HepG2 (cell line): ENCODE data around the gene GLYR1. TPM values are rescaled to one million over a fixed set of nuclear protein-coding genes. Genes with fewer than 3 reads are reported as not detected.

Experiments used
- HNF1B ChIP-seq: sonication (generic); formaldehyde crosslinking; IDR thresholded peaks from 2 replicates; pipeline ENCODE4 v1.5.1; 2020; ENCODE audit warnings: mild to moderate bottlenecking, moderate library complexity, missing genetic modification reagents
- IRF9 ChIP-seq: sonication (generic); formaldehyde crosslinking; IDR thresholded peaks from 2 replicates; pipeline ENCODE4 v1.8.0; 2022; ENCODE audit warnings: missing genetic modification reagents, mild to moderate bottlenecking, borderline replicate concordance
- MLXIP ChIP-seq: sonication (generic); formaldehyde crosslinking; IDR thresholded peaks from 2 replicates; pipeline ENCODE4 v1.9.0; 2021; ENCODE audit warnings: missing genetic modification reagents, borderline replicate concordance
- NFYB ChIP-seq: sonication (generic); formaldehyde crosslinking; IDR thresholded peaks from 2 replicates; pipeline ENCODE4 v1.4.0; 2020; ENCODE audit warnings: missing genetic modification reagents
- THAP11 ChIP-seq: IDR thresholded peaks from 2 replicates; pipeline ENCODE4 v1.6.1; 2016; ENCODE audit warnings: missing biosample characterization, missing genetic modification reagents
- TIGD3 ChIP-seq: sonication (generic); formaldehyde crosslinking; IDR thresholded peaks from 2 replicates; pipeline ENCODE4 v1.5.1; 2020; ENCODE audit warnings: mild to moderate bottlenecking, missing genetic modification reagents, borderline replicate concordance
- TSC22D2 ChIP-seq: sonication (generic); formaldehyde crosslinking; IDR thresholded peaks from 2 replicates; pipeline ENCODE4 v1.5.1; 2020; ENCODE audit warnings: missing genetic modification reagents, mild to moderate bottlenecking, borderline replicate concordance
- ZBTB3 ChIP-seq: sonication (generic); formaldehyde crosslinking; IDR thresholded peaks from 2 replicates; pipeline ENCODE4 v1.4.0; 2020; ENCODE audit warnings: low read depth, mild to moderate bottlenecking, moderate library complexity, missing genetic modification reagents, borderline replicate concordance
- ZBTB39 ChIP-seq: sonication (generic); formaldehyde crosslinking; IDR thresholded peaks from 2 replicates; pipeline ENCODE4 v1.5.0; 2020; ENCODE audit warnings: missing genetic modification reagents
- ZFP37 ChIP-seq: sonication (generic); formaldehyde crosslinking; IDR thresholded peaks from 2 replicates; pipeline ENCODE4 v1.4.0; 2020; ENCODE audit warnings: missing genetic modification reagents, borderline replicate concordance
- ZMYM2 ChIP-seq: sonication (generic); formaldehyde crosslinking; IDR thresholded peaks from 2 replicates; pipeline ENCODE4 v1.8.0; 2022; ENCODE audit warnings: mild to moderate bottlenecking, missing genetic modification reagents
- ZNF225 ChIP-seq: sonication (generic); formaldehyde crosslinking; IDR thresholded peaks from 2 replicates; pipeline ENCODE4 v1.4.0; 2020; ENCODE audit warnings: mild to moderate bottlenecking, missing genetic modification reagents
- ZNF234 ChIP-seq: sonication (generic); formaldehyde crosslinking; conservative IDR thresholded peaks from 2 replicates; pipeline ENCODE4 v1.5.1; 2020; ENCODE audit warnings: mild to moderate bottlenecking, missing genetic modification reagents
- ZNF281 ChIP-seq: sonication (generic); formaldehyde crosslinking; IDR thresholded peaks from 2 replicates; pipeline ENCODE4 v1.4.0; 2020; ENCODE audit warnings: missing genetic modification reagents, borderline replicate concordance
- ZNF747 ChIP-seq: sonication (generic); formaldehyde crosslinking; IDR thresholded peaks from 2 replicates; pipeline ENCODE4 v1.8.1; 2023; ENCODE audit warnings: missing genetic modification reagents, mild to moderate bottlenecking, borderline replicate concordance
- ZNF850 ChIP-seq: sonication (generic); formaldehyde crosslinking; conservative IDR thresholded peaks from 2 replicates; pipeline ENCODE4 v1.9.0; 2021; ENCODE audit warnings: mild to moderate bottlenecking, missing genetic modification reagents
- polyA plus RNA-seq, 8 experiments: library from polyadenylated mRNA; depleted of rRNA in 3 of 8; stranded (reverse) in 7 of 8; unstranded in 1 of 8; fragments of >200 nt; fragmentation: Illumina TruSeq in 4 of 8; extraction: Trizol in 4 of 8; gene quantifications; 2 replicates each; pipeline versions ENCODE4 v1.2.1 to v1.2.3, GENCODE V29; 2011 to 2016; ENCODE audit warnings: low read depth in 4 of 8, missing spikeins in 1 of 8, mixed read lengths in 1 of 8; ENCODE audit not compliant: insufficient read depth in 1 of 8
- total RNA-seq, 5 experiments: library from RNA; depleted of rRNA; stranded (reverse); fragments of >200 nt; fragmentation: Illumina TruSeq; extraction: Trizol; gene quantifications; 2 replicates each; pipeline ENCODE4 v1.2.3, GENCODE V29; 2016; ENCODE audit warnings: low read depth in 1 of 5

GLYR1 gene
- total and polyA plus RNA-seq, 2 of the 13 experiments (the other 11 are each of a cell fraction or from before 2014, with no cell fraction given), result 28.3 to 48.7 TPM

- TF ChIP-seq IRF9, result 0 out of 2 replicates have a peak, but pooled peaks have one; percentile 46
- TF ChIP-seq ZMYM2, result no peak
- no peak for TF ChIP-seq ZBTB39 (CRISPR knock-in tag)
- TF ChIP-seq TIGD3 (CRISPR knock-in tag), result no peak
- peak; percentile 57; the same call in 1 of the 2 replicates for TF ChIP-seq THAP11 (CRISPR knock-in tag)
- no peak for TF ChIP-seq ZNF281 (CRISPR knock-in tag)
- TF ChIP-seq NFYB, result no peak
- TF ChIP-seq ZNF234 (CRISPR knock-in tag), result no peak
- no peak for TF ChIP-seq ZNF225 (CRISPR knock-in tag)
- no peak for TF ChIP-seq ZNF850 (CRISPR knock-in tag)
- no peak for TF ChIP-seq MLXIP
- TF ChIP-seq HNF1B (CRISPR knock-in tag), result peak; percentile 75
- no peak for TF ChIP-seq ZFP37 (CRISPR knock-in tag)
- TF ChIP-seq ZNF747, result peak; percentile 58; the same call in 1 of the 2 replicates
- TF ChIP-seq TSC22D2 (CRISPR knock-in tag), result 0 out of 2 replicates have a peak, but pooled peaks have one; percentile 49
- TF ChIP-seq ZBTB3 (CRISPR knock-in tag), result no peak
Observed at GRCh38 chr16:4801962-4802658, 45.0 kb downstream of the GLYR1 start, which contains the start of gene ROGDI (continued).
